Right lobe of liver (tissue), 4 donors: Measurements from ENCODE around the gene MFSD1.

Experiments used
- POLR2A ChIP-seq: fragments of 450-650 bp; IDR thresholded peaks from one replicate; pipeline ENCODE4 v1.6.1; 2017; ENCODE audit warnings: antibody characterized with exemption, mild to moderate bottlenecking
- TF ChIP-seq, protein P1 (sequence below), 4 donors: fragments of 200-600 bp in 3 of 4; fragments of 450-650 bp in 1 of 4; IDR thresholded peaks; one replicate each; pipeline versions ENCODE4 v1.5.1 to v1.8.0; 2016 to 2022; ENCODE audit warnings: antibody characterized with exemption in 4 of 4, mild to moderate bottlenecking in 2 of 4
- donor health status: DM: no; HTN: no; CAD: no.
- donor health status: DM: no; HTN: no; CAD: no.
- donor health status: DM: no; HTN: yes; CAD: no.

DNA sequence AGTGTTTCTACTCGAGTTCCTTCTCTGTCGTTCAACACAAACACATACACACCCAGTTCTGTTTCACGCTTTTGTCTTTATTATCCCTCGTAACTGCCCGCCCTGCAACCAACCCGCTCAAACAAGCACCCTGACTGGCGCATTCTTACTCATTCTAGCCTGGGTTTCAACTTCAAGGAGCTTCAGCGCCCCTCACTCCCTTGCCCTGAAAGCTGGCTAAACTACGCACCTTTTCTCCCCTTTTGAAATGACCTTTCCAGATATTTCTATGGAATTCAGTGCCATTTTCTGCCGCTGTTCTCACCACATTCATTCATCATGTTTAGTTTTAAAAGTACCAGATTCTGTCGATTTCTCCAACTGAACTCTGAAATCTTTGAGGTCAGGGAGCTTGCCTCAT is 653 bp upstream of the MFSD1 start:
- TF ChIP-seq, protein P1, sequence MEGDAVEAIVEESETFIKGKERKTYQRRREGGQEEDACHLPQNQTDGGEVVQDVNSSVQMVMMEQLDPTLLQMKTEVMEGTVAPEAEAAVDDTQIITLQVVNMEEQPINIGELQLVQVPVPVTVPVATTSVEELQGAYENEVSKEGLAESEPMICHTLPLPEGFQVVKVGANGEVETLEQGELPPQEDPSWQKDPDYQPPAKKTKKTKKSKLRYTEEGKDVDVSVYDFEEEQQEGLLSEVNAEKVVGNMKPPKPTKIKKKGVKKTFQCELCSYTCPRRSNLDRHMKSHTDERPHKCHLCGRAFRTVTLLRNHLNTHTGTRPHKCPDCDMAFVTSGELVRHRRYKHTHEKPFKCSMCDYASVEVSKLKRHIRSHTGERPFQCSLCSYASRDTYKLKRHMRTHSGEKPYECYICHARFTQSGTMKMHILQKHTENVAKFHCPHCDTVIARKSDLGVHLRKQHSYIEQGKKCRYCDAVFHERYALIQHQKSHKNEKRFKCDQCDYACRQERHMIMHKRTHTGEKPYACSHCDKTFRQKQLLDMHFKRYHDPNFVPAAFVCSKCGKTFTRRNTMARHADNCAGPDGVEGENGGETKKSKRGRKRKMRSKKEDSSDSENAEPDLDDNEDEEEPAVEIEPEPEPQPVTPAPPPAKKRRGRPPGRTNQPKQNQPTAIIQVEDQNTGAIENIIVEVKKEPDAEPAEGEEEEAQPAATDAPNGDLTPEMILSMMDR (IDR thresholded peaks at IDR 0.05), result no peak
- no peak for TF ChIP-seq POLR2A
